Peyer's patch (tissue), 4 donors: ENCODE data around the gene SLC25A14. TPM values are rescaled to one million over a fixed set of nuclear protein-coding genes. Genes with fewer than 3 reads are reported as not detected.

ENCODE experiments used
- DNase-seq, 3 donors: peaks; one replicate each; pipeline ENCODE4 v3.0.0-alpha.2; 2017 to 2019
- H3K27ac ChIP-seq, 4 donors: fragments of 200-600 bp; sonication (generic); one replicate each; pipeline ENCODE4 v1.5.1; 2016 to 2019
- H3K27me3 ChIP-seq, 2 donors: fragments of 200-600 bp; sonication (generic); one replicate each; pipeline ENCODE4 v1.5.1; 2019
- H3K36me3 ChIP-seq, 3 donors: fragments of 200-600 bp; sonication (generic); one replicate each; pipeline ENCODE4 v1.5.1; 2016 to 2019
- H3K4me1 ChIP-seq, 4 donors: fragments of 200-600 bp; sonication (generic); one replicate each; pipeline ENCODE4 v1.5.1; 2016 to 2019
- H3K4me3 ChIP-seq, 4 donors: fragments of 200-600 bp; sonication (generic); 1 replicate in 3 of 4; 2 replicates in 1 of 4; pipeline ENCODE4 v1.5.1; 2016 to 2019; ENCODE audit warnings: mild to moderate bottlenecking in 1 of 4
- H3K9me3 ChIP-seq, 4 donors: fragments of 200-600 bp; sonication (generic); one replicate each; pipeline ENCODE4 v1.5.1; 2016 to 2019; ENCODE audit warnings: mild to moderate bottlenecking in 1 of 4
- POLR2A ChIP-seq, 2 donors: fragments of 450-650 bp; IDR thresholded peaks; one replicate each; pipeline ENCODE4 v1.5.1; 2017; ENCODE audit warnings: antibody characterized with exemption in 2 of 2, mild to moderate bottlenecking in 2 of 2, moderate library complexity in 2 of 2
- total RNA-seq, 4 donors: library from RNA; depleted of rRNA; stranded (reverse); fragments of >200 nt; gene quantifications; one replicate each; pipeline ENCODE4 v1.1.0, GENCODE V29; 2016
- TF ChIP-seq, protein P1 (sequence below), 6 experiments: fragments of 450-650 bp in 4 of 6; fragments of 200-600 bp in 2 of 6; sonication (generic) in 1 of 6; IDR thresholded peaks; one replicate each; pipeline ENCODE4 v1.5.1; 2017 to 2019; ENCODE audit warnings: antibody characterized with exemption in 6 of 6, mild to moderate bottlenecking in 3 of 6, moderate library complexity in 1 of 6

SLC25A14 gene, protein sequence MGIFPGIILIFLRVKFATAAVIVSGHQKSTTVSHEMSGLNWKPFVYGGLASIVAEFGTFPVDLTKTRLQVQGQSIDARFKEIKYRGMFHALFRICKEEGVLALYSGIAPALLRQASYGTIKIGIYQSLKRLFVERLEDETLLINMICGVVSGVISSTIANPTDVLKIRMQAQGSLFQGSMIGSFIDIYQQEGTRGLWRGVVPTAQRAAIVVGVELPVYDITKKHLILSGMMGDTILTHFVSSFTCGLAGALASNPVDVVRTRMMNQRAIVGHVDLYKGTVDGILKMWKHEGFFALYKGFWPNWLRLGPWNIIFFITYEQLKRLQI
- total RNA-seq = 10 to 100 TPM in 2 of 4 donors, 1 to 10 TPM in 1, not detected in 1; 3.5 to 13.2 (median 11.1) TPM

DNA sequence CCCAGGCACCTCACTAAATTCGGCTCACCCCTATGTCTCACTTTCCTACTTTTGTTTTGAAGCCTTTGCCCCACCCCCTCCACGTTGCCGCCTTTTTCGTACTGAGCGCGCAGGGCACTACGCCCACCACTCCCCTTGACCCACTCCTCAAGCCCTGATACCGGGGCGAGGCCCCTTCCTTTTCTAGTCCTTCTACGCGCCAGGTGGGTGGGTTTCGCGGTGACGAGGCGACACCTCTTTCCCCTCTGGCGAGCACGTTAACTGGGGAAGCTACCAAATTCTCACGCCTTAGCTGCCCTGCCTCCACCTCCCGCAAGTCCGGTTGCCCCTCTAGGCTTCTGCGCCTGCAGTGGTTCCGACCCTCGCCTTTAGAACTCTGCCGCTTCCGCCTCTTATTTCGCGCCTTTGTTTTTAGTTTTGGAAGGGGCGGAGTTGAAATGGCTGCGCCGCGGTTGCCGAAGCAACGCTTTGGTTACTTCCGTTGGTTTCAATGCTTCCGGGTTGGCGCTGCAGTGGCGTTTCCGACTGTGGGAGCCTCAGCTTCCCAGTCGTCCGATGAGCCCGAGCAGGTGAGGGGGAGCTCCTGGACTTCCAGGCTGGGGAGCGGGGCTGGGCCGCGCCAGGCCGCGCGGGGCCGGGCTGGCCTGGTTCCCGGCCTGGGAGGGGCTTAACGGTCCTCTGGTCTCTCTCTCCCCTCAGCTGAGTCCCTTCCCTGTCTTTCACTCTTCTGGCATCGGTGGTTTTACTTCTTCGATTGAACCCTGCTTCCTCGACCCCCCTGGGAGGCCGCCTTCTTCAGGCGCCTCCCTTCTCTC is at the start of gene SLC25A14:
SLC25A14 (plus strand) TSS at position 512 of the 815 bp plus-strand sequence. CDS start 360 bp downstream, outside the sequence.
- Histone ChIP-seq H3K27ac (peak within 1 kb of the TSS in 3 of 4 donors; percentile 17 to 53 (median 39)), H3K36me3 (no peaks in the 10 kb centered on the region), H3K4me3 (peak within 1 kb of the TSS; percentile 58 to 80 (median 64)), H3K9me3 (no peaks in the 10 kb centered on the region), H3K27me3 (no peaks in the 10 kb centered on the region), H3K4me1 (no peaks in the 10 kb centered on the region)
- no peak for TF ChIP-seq POLR2A (IDR thresholded peaks at IDR 0.05)
- TF ChIP-seq, protein P1, sequence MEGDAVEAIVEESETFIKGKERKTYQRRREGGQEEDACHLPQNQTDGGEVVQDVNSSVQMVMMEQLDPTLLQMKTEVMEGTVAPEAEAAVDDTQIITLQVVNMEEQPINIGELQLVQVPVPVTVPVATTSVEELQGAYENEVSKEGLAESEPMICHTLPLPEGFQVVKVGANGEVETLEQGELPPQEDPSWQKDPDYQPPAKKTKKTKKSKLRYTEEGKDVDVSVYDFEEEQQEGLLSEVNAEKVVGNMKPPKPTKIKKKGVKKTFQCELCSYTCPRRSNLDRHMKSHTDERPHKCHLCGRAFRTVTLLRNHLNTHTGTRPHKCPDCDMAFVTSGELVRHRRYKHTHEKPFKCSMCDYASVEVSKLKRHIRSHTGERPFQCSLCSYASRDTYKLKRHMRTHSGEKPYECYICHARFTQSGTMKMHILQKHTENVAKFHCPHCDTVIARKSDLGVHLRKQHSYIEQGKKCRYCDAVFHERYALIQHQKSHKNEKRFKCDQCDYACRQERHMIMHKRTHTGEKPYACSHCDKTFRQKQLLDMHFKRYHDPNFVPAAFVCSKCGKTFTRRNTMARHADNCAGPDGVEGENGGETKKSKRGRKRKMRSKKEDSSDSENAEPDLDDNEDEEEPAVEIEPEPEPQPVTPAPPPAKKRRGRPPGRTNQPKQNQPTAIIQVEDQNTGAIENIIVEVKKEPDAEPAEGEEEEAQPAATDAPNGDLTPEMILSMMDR (IDR thresholded peaks at IDR 0.05) = no peak
- peak; percentile 65 to 87 (median 74) for DNase-seq

DNA sequence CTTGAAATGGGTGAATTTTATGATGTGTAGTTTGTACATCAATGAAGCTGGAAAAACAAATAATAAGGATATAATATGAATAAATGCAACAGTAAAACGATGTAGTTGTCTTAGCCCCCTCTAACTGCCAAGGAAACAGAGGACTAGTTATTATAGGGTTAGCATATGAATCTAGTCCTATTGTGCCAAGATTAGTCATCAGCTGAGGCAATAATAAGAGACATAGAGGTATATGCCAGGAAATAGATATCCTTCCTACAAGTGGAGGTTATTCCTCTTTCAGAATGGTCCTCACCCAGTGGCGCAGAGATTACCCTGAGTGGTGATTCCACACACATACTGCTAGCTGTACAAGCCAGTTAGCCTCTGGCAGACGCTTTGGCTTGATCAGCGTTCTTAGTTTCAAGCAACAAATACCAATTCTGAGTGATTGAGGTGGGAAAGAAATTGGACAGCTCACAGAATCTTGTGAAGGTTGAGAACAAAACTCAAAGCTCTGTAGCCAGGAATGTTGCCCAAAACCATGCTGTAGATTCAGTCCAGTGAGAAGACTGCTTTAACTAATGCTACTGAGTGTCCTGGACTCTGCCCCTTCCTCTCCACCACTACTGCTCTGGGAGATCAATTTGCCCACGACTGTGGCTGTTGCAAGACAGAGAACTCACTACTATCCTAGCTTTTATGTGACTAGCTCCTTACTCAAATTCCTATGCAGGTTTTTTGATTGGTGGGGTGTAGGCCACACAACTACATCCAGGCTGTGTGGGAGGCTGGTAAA is 44.0 kb upstream of the SLC25A14 start:
- Histone ChIP-seq H3K4me1 (no peaks in the 10 kb centered on the region), H3K27ac (no peak overlapping the region), H3K4me3 (no peak overlapping the region), H3K27me3 (no peaks in the 10 kb centered on the region), H3K9me3 (no peaks in the 10 kb centered on the region), H3K36me3 (no peaks in the 10 kb centered on the region)
- no peak for DNase-seq
- TF ChIP-seq POLR2A (IDR thresholded peaks at IDR 0.05) = no peak
- TF ChIP-seq, protein P1 (IDR thresholded peaks at IDR 0.05) = no peak

DNA sequence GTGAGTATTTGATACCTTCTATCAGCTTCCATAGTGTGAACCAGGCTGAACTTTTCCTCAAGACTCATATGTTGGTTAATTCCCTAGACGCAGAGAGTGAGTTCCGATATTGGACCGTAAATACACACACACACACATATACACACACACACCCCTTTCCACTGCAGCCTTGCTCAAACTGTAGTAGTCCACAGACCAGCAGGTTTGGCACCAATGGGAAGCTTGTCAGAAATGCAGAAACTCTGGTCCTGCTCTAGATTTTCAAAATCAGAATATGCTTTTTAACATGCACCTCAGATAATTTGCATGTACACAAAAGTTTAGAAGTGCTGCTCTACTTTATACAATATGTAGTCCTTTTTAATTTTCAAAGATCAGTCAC is 43.4 kb upstream of the SLC25A14 start:
- Histone ChIP-seq H3K4me3 (no peak overlapping the region), H3K27ac (no peak overlapping the region), H3K4me1 (no peaks in the 10 kb centered on the region), H3K36me3 (no peaks in the 10 kb centered on the region), H3K9me3 (no peaks in the 10 kb centered on the region), H3K27me3 (no peaks in the 10 kb centered on the region)
- TF ChIP-seq POLR2A (IDR thresholded peaks at IDR 0.05) = no peak
- TF ChIP-seq, protein P1 (IDR thresholded peaks at IDR 0.05) = no peak
- DNase-seq = no peak

DNA sequence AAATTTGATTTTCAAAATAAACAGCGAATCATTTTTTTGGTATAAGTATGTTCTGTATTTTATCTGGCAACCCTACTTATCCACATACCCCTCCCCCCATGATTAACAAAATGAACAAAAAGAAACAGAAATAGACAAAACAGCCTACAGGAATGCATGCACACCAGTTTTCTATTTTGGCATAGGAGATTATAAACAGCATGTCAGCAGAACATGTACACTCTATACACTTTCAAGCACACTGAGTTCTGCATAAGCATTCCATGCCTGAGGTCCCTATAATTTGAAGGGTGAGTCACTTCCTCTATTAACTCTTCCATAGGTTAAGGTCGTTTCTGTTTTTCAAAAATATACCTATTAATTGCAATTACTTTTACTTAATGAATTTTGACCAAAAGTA is 43.0 kb upstream of the SLC25A14 start:
- no peaks in the 10 kb centered on the region for H3K4me1 ChIP-seq
- no peaks in the 10 kb centered on the region for H3K27me3 ChIP-seq
- H3K27ac ChIP-seq = no peak overlapping the region
- no peak for DNase-seq
- H3K36me3 ChIP-seq = no peaks in the 10 kb centered on the region
- TF ChIP-seq, protein P1 (IDR thresholded peaks at IDR 0.05) = no peak
- TF ChIP-seq POLR2A (IDR thresholded peaks at IDR 0.05) = no peak
- no peak overlapping the region for H3K4me3 ChIP-seq
- H3K9me3 ChIP-seq = no peaks in the 10 kb centered on the region

DNA sequence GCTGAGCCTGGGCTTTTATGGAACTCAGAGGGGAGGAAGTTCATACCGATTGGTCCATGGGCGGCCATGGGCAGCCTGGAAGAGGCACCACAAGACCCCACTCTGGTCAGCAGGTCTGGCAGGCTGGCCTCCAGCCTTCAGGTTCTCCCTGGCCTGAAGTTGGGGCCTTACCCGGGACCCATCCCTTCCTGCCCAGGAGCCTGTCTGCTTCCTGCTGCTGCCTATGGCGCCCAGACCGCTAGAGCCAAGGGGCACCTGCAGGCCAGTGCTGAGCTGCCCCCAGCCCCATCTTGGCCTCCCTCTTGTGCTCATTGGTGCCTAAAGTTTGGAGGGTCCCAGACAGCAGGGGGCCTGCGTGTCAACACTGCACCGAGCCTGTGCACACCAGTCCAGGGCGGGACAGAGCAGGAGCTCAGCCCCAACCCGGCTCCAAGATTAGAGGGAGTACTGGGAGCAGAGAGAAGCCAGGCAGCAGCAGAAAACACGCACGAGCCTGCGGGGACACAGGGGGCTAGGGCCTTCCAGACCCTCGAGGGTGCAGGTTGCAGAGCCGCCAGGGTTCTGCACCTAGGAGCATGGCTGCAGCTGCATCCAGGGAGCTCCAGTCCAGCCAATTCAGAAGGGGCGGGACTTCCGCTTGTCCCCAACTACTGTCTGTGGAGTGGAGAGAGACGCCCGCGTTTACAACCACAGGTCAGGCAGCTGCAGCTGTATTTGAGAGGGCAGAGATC is 40.3 kb upstream of the SLC25A14 start:
- DNase-seq = peak in 2 of 3 donors; percentile 55 to 64
- H3K4me3 ChIP-seq = peak overlapping the region in 2 of 4 donors; percentile 26 to 30
- TF ChIP-seq POLR2A (IDR thresholded peaks at IDR 0.05) = no peak
- TF ChIP-seq, protein P1 (IDR thresholded peaks at IDR 0.05) = no peak
- no peaks in the 10 kb centered on the region for H3K27me3 ChIP-seq
- H3K27ac ChIP-seq = no peak overlapping the region
- no peaks in the 10 kb centered on the region for H3K36me3 ChIP-seq
- no peaks in the 10 kb centered on the region for H3K9me3 ChIP-seq
- H3K4me1 ChIP-seq = no peaks in the 10 kb centered on the region
